GM23248 (cell line): ENCODE measurements around the gene TBCCD1.

Source experiments
- EZH2 ChIP-seq: fragments of 200-600 bp; sonication (generic); IDR thresholded peaks from 2 replicates; pipeline ENCODE4 v1.6.1; 2018; ENCODE audit warnings: antibody characterized with exemption, mild to moderate bottlenecking; ENCODE audit not compliant: insufficient read depth, poor library complexity, severe bottlenecking
- EZH2phosphoT487 ChIP-seq: fragments of 200-600 bp; sonication (generic); IDR thresholded peaks from 2 replicates; pipeline ENCODE4 v1.6.1; 2018; ENCODE audit warnings: antibody characterized with exemption, moderate library complexity, mild to moderate bottlenecking, low read depth; ENCODE audit not compliant: insufficient read depth

DNA sequence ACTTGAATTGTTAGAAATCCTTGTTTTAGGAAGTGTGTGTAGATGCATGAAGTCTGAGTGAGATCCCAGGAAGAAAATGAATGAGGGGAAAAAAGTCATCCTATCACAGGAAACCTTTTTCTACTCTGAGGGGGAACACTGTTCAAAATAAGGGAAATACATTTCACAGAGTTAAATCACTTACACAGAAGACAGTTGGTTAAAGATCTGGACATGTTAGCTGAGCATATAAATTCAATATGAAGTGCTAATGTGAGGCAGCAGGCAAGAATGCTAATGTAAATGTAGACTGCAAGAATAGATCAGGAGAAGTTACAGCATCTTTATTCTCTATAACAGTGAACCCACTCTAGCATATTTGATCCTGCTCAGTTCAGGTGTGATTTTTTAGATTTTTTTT is 2.6 kb downstream of the TBCCD1 start:
- TF ChIP-seq EZH2 (no peak), EZH2phosphoT487 (no peak)
